T-helper 2 cell treated with Interferon-gamma antibody and Interleukin-4, amounts not matched to agents 100 ng/mL and 5 ng/mL, for 36 hours (primary cell): ENCODE measurements around the gene STX11. TPM values are rescaled to one million over a fixed set of nuclear protein-coding genes. Genes with fewer than 3 reads are reported as not detected.
"Not testable (repeated sequence)": the region's sequence is repeated elsewhere in the genome, so short reads cannot be mapped to it uniquely, and the experiment has no call there.

Source experiments
- intact Hi-C: fragments of 100-400 bp; cut with micrococcal nuclease; formaldehyde crosslinking; loops from one replicate; pipeline ENCODE4 v1.15.1; 2023
- total RNA-seq: library from RNA; stranded (reverse); gene quantifications from 2 replicates; pipeline ENCODE4 v1.2.3, GENCODE V29; 2022

Gene STX11
- total RNA-seq, result 14.5 and 14.6 TPM in 2 replicates

GRCh38 chr6:144149894-144150709, at the start of gene STX11:
Gene STX11 (plus strand): TSS chr6:144150517. CDS start chr6:144186628, 36,111 bp downstream.
- intact Hi-C loops, result loop anchor here (1.0 to 10.0 kb wide), 12 partner anchors 29 to 1585 kb away; partner anchors contain the start of genes ADAT2, EPM2A, LTV1 and PEX3

GRCh38 chr6:144103026-144103563, 47.2 kb upstream of the STX11 start:
- intact Hi-C loops, result loop anchor here (10.0 kb wide), 2 partner anchors 832 to 922 kb away; no protein-coding TSS in a partner anchor

- intact Hi-C loops, result loop anchor here (2.0 to 10.0 kb wide), 3 partner anchors 46 to 920 kb away; partner anchors contain the start of gene STX11
These were observed 45.8 kb upstream of the STX11 start for GRCh38 chr6:144104488-144104887.

- intact Hi-C loops, result loop anchor here (1.0 to 10.0 kb wide), 5 partner anchors 46 to 920 kb away; partner anchors contain the start of gene STX11
These were observed 45.3 kb upstream of the STX11 start for GRCh38 chr6:144104898-144105487.

GRCh38 chr6:144106206-144106605, 44.1 kb upstream of the STX11 start:
- intact Hi-C loops, result loop anchor here (10.0 kb wide), 2 partner anchors 829 to 919 kb away; no protein-coding TSS in a partner anchor

GRCh38 chr6:144110210-144110609, 40.1 kb upstream of the STX11 start:
- intact Hi-C loops, result no loop called here

- intact Hi-C loops, result no loop called here
These were observed 37.0 kb upstream of the STX11 start for GRCh38 chr6:144113366-144113765.

GRCh38 chr6:144115219-144115618, 35.1 kb upstream of the STX11 start:
- intact Hi-C loops, result no loop called here

GRCh38 chr6:144119376-144119775, 30.9 kb upstream of the STX11 start:
- intact Hi-C loops, result no loop called here

GRCh38 chr6:144122861-144123260, 27.5 kb upstream of the STX11 start:
- intact Hi-C loops, result no loop called here

GRCh38 chr6:144123421-144123820, 26.9 kb upstream of the STX11 start:
- intact Hi-C loops, result no loop called here

- intact Hi-C loops, result no loop called here
These were observed 26.5 kb upstream of the STX11 start for GRCh38 chr6:144123836-144124235.

- intact Hi-C loops, result no loop called here
These were observed 23.2 kb upstream of the STX11 start for GRCh38 chr6:144127097-144127496.

- intact Hi-C loops, result no loop called here
These were observed 20.8 kb upstream of the STX11 start for GRCh38 chr6:144129469-144129868.

- intact Hi-C loops, result no loop called here
These were observed 19.0 kb upstream of the STX11 start for GRCh38 chr6:144131248-144131709.

GRCh38 chr6:144132167-144132690, 18.1 kb upstream of the STX11 start:
- intact Hi-C loops, result not testable (repeated sequence)

GRCh38 chr6:144133225-144133821, 17.0 kb upstream of the STX11 start:
- intact Hi-C loops, result no loop called here

- intact Hi-C loops, result no loop called here
These were observed 16.1 kb upstream of the STX11 start for GRCh38 chr6:144134176-144134575.

- intact Hi-C loops, result no loop called here
These were observed 15.6 kb upstream of the STX11 start for GRCh38 chr6:144134737-144135136.

GRCh38 chr6:144138542-144138941, 11.8 kb upstream of the STX11 start:
- intact Hi-C loops, result no loop called here

GRCh38 chr6:144139817-144140216, 10.5 kb upstream of the STX11 start:
- intact Hi-C loops, result no loop called here
